Liver (tissue), 3 donors: ENCODE data around the gene LEF1.

ENCODE experiments used
- ATF3 ChIP-seq: IDR thresholded peaks from 2 replicates; pipeline ENCODE4 v1.6.1; 2016; ENCODE audit warnings: antibody characterized with exemption
- CTCF ChIP-seq: fragments of 150-350 bp; IDR thresholded peaks from 2 replicates; pipeline ENCODE4 v1.5.1; 2017; ENCODE audit warnings: improper control_type of control experiment, low read depth, low read length; ENCODE audit not compliant: missing input control
- GABPA ChIP-seq, 2 donors: IDR thresholded peaks in 1 of 2; conservative IDR thresholded peaks in 1 of 2; 2 replicates each; pipeline ENCODE4 v1.6.1; 2016; ENCODE audit warnings: antibody characterized with exemption in 2 of 2, mild to moderate bottlenecking in 1 of 2, moderate library complexity in 1 of 2
- JUND ChIP-seq, 2 donors: IDR thresholded peaks; 2 replicates each; pipeline ENCODE4 v1.6.1; 2016; ENCODE audit warnings: antibody characterized with exemption in 2 of 2
- MAX ChIP-seq: IDR thresholded peaks from 2 replicates; pipeline ENCODE4 v1.6.1; 2016; ENCODE audit warnings: antibody characterized with exemption
- SP1 ChIP-seq: IDR thresholded peaks from 2 replicates; pipeline ENCODE4 v1.6.1; 2018; ENCODE audit warnings: antibody characterized with exemption, mild to moderate bottlenecking
- TAF1 ChIP-seq: conservative IDR thresholded peaks from 2 replicates; pipeline ENCODE4 v1.6.1; 2016; ENCODE audit warnings: antibody characterized with exemption, mild to moderate bottlenecking
- TF ChIP-seq, protein P1 (sequence below): IDR thresholded peaks from 2 replicates; pipeline ENCODE4 v1.6.1; 2016; ENCODE audit warnings: antibody characterized with exemption, mild to moderate bottlenecking
- TF ChIP-seq, protein P2 (sequence below): IDR thresholded peaks from 2 replicates; pipeline ENCODE4 v1.6.1; 2016; ENCODE audit warnings: antibody characterized with exemption
- donor health status: healthy.
- donor health status: healthy.

DNA sequence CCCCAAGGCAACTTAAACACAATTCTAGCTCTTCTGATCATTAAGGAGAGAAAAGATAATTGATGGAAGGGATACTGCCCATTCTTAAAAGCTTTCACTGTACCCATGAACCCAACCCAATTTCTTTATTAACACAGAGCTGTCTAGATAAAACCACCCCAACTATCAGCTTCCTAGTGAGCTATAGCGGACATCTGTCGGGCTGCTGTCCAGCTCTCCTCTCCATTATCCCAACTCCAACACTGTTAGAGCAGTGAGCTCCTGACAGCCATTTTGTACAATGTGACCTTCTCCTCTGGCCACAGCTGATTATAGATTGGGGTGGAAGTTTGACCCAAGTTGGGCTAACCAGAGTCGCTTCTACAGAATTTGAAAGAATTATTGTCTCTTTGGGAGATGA, 112.9 kb downstream of the LEF1 start:
- TF ChIP-seq GABPA (IDR thresholded peaks at IDR 0.05 in 1 of 2, conservative IDR thresholded peaks at IDR 0.05 in 1 of 2), result no peak
- no peak for TF ChIP-seq TAF1
- no peak for TF ChIP-seq MAX
- TF ChIP-seq, protein P1, sequence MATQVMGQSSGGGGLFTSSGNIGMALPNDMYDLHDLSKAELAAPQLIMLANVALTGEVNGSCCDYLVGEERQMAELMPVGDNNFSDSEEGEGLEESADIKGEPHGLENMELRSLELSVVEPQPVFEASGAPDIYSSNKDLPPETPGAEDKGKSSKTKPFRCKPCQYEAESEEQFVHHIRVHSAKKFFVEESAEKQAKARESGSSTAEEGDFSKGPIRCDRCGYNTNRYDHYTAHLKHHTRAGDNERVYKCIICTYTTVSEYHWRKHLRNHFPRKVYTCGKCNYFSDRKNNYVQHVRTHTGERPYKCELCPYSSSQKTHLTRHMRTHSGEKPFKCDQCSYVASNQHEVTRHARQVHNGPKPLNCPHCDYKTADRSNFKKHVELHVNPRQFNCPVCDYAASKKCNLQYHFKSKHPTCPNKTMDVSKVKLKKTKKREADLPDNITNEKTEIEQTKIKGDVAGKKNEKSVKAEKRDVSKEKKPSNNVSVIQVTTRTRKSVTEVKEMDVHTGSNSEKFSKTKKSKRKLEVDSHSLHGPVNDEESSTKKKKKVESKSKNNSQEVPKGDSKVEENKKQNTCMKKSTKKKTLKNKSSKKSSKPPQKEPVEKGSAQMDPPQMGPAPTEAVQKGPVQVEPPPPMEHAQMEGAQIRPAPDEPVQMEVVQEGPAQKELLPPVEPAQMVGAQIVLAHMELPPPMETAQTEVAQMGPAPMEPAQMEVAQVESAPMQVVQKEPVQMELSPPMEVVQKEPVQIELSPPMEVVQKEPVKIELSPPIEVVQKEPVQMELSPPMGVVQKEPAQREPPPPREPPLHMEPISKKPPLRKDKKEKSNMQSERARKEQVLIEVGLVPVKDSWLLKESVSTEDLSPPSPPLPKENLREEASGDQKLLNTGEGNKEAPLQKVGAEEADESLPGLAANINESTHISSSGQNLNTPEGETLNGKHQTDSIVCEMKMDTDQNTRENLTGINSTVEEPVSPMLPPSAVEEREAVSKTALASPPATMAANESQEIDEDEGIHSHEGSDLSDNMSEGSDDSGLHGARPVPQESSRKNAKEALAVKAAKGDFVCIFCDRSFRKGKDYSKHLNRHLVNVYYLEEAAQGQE, result no peak
- TF ChIP-seq CTCF, result no peak
- TF ChIP-seq, protein P2, sequence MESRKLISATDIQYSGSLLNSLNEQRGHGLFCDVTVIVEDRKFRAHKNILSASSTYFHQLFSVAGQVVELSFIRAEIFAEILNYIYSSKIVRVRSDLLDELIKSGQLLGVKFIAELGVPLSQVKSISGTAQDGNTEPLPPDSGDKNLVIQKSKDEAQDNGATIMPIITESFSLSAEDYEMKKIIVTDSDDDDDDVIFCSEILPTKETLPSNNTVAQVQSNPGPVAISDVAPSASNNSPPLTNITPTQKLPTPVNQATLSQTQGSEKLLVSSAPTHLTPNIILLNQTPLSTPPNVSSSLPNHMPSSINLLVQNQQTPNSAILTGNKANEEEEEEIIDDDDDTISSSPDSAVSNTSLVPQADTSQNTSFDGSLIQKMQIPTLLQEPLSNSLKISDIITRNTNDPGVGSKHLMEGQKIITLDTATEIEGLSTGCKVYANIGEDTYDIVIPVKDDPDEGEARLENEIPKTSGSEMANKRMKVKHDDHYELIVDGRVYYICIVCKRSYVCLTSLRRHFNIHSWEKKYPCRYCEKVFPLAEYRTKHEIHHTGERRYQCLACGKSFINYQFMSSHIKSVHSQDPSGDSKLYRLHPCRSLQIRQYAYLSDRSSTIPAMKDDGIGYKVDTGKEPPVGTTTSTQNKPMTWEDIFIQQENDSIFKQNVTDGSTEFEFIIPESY, result no peak
- TF ChIP-seq JUND (IDR thresholded peaks at IDR 0.05), result no peak
- no peak for TF ChIP-seq ATF3
- no peak for TF ChIP-seq SP1
